GM21737 (cell line): ENCODE measurements around the gene CHIT1.

Experiments
- ATAC-seq: cut with Tn5 transposase; IDR thresholded peaks from one replicate; pipeline ENCODE4 v1.9.1; 2021; ENCODE audit warnings: mild to moderate bottlenecking, moderate library complexity; ENCODE audit not compliant: unreplicated experiment

Gene CHIT1

DNA sequence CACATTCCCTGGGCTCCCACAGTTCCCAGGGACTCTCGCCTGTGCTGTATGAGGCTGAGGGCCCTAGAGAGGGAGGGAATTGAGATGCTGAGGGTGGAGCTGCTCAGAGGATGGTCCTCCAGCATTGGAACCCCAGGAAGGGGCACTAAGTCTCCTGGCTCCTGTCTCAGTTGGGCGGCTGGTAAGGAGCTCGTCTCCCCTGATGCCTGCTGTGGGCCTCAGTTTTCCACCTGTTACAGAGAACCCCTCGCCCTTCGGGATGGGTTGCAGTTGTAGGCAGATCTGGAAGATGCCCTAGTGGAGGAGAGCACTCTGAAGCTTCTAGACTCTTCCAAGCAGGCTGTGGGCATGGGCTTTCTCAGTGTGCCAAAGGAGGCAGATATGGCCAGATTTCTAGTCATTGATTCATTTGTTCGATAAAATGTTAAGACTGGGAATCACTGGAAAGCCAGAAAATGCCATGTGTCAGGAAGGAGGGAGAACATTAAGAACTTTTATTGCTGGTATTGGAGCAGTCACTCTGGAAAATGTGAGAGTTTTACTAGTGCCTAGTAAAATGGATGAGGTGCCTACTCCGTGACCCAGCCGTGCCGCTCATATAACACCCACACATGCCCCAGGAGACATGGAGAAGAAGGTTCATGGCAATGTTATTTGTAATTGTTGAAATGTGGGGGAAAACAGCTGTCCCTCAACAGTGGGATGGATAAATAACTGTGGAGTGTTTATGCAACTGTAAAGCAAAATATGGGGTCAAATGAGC, 53.0 kb downstream of the CHIT1 start:
- no peak for ATAC-seq

DNA sequence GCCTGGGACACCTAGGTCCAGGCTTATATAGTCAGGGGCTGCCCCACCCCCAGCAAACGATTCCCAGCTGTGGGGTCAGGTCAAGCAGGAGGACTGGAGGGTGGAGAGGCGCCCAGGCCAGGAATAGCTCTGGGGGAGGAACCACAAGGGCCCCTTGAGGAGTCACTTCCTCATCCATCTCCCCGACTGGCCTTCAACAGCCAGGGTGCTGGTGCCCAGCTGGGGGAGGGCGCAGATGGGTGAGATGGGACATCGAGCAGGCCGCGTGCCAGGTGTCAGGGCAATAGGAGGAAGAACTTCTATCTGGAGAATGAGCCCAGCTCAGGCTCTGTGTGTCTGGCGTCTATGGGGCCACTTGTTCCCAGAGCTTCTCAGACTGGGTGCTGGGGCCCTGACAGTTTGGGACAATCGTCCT, 53.6 kb downstream of the CHIT1 start:
- no peak for ATAC-seq

DNA sequence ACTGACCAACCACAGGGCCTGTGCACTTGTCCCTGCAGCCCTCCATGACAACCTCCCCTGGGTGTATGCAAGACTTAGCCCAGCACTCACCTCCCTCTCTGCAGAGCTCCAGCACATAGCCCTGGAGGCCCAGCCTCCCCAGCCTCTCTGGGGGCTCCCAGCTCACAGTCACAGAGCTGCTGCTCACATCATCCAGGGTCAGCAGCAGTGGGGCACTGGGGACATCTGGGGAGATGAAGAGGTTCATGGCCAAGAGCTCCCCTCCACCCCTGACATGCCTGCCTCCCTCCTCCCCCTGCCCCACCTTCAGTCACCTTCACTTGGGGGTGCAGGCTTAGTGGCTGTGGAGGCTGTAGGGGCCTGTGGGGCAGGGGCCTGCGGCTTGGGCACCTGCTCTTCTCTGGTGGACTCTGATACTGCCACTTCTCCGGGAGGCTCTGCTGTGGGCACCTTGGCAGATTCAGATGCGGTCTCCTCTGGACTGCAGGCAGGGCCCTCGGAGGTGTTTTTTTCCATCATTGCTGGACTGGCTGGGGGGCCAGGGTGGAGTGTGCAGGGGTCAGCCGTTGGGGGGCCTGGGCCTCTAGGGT, 54.1 kb downstream of the CHIT1 start, which contains the start of gene MYBPH:
MYBPH (minus strand) TSS at position 590 of the 590 bp plus-strand sequence; CDS start at position 519, 71 bp downstream.
- ATAC-seq: no peak

DNA sequence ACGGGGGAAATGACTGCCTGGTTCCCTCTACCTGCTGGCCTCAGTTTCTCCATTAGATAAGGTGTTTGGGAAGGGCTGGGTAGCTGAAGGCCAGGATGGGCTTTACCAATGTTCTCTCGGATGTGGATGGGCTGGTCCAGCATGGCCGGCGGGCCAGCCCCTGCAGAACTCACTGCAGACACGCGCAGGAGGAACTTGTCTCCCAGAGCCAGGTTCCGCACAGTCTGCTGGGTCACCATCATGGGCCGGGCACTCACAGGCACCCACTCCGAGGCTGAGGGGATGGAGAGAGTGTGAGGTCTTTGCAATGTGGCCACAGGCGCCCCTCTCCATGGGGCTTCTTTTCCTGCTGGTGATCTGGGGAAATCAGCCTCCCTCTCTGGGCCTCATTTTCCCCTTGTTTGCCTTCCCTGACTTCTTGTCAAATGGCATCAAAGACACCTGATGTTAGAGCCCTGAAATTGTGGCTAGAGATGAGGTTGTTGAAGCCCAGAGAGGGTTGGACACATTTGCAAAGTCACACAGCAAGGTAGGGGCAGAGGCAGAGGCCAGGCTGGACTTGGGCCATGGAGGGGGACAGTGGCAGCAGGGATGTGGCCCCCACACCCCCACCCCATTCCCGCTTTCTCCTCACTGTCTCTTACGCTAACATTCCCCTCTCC, 55.0 kb downstream of the CHIT1 start:
- no peak for ATAC-seq

DNA sequence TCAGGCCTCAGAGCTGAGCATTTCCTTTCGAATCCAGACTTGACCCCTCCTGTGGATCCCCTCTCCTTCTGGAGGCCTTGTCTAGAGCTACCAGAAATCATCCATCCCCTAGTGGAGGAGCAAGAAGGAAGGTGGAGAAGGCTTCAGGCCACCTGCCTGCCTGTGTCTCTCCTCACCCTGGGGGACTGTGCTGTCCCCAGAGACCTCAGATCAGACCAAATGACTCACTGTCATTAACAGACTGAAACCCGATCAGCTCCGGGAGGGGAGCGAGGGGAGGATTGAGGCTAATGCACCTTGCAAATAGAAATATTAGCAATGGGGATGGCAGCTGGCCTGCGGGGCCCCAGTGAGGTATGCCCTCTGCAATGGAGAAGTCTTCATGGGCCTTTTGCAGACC, 55.9 kb downstream of the CHIT1 start:
- ATAC-seq: peak; percentile 87

DNA sequence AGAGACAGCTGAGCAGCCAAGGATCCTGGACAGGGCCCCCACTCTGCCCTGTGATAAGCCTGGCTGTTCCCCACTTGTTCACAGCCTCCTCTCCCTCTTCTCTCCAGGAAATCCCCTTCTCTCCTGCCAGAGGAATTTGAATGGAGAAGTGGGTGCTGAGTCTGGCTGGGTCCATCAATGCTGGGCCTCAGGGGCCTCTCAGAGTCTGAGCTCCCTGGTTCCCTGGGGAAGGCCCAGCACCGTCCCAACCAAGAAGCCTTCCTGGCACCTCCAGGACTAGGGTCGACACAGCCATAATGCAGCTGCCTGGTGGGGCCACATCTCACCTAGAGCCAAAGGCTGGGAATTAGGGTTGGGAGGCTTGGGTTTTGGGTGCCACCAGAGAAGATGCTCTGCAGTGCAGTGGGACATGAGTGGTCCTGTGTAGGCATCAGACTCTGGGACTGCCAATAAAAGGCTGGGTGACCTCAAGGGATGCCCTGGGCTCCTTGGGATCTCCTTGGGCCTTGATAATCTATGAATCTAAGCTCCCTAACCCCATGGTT, 56.4 kb downstream of the CHIT1 start:
- no peak for ATAC-seq

DNA sequence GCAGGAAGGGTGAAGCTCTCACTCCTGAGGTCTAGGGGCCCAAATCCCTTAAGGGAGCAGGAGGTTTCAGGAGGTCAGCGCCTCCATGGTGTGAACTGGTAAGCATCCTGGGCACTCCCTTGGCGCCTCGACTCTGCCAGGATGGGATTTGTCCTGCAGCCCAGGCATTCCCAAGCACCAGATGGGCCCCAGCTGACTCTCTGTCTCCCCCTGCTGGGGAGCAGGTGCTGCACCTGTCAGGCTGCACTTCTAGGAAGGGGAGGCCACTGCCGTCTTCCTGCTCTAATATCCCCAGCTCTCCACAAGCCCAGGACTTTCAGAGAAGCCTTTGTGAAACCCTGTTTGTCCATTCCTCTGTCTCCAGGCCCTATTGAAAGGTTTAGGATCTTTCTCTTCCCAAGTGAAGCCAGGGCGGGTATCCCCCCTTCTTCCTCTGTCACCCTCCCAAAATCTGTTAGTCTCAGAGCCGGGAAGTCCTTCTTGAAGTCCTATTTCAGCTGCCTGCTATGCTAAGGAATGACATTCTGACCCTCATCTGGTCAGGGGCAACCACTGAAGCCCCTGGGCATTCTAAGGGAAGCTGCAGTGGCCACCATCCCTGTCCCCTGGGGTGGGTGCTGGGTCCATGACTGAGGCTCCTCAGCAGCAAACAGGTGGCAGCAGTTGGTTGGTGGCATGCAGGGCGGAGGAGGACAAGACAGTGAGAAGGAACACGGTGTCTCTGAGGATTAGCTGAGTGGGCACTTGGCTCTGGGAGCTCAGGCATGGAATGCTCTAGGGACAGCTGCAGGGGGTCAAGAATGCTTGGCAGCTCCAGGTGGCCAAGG, 57.1 kb downstream of the CHIT1 start:
- no peak for ATAC-seq

DNA sequence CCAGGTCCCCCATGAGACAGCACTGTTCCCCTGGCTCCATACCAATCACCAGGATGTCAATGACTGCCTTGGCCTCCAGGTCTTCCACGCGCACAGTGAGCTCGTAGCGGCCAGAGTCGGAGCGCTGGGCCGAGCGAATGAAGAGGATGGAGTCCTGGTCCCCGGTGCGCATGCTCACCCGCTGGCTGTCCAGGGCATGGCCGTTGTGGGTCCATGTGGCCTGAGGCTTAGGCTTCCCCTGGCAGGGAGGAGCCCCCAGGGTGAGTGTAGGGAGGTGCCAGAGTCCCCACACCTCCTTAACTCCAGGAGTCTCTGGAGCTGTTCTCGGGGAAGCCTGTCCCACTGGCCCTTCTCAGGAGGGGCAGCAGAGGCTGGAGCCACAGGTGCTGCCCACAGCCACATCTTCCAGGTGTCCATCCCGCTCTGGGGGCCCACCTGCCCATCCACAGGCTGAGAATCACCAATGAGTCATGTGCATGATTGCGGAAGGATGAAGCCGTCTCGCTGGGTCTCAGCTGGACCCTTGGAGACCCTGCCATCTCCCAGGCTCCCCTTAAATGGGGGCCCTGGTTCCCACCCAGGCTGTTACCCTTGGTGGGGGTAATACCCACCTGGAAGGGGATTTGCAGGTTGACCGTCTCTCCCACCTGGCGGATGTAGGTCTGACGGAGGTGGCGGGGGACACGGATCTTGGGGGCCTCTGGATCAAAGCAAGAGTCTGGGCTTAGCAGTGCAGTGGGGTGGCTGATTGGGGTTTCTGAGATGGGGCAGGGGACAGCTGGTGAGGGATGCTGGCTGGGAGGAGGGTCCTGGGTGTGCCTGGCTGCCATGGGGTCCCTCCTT, 57.9 kb downstream of the CHIT1 start:
- no peak for ATAC-seq

DNA sequence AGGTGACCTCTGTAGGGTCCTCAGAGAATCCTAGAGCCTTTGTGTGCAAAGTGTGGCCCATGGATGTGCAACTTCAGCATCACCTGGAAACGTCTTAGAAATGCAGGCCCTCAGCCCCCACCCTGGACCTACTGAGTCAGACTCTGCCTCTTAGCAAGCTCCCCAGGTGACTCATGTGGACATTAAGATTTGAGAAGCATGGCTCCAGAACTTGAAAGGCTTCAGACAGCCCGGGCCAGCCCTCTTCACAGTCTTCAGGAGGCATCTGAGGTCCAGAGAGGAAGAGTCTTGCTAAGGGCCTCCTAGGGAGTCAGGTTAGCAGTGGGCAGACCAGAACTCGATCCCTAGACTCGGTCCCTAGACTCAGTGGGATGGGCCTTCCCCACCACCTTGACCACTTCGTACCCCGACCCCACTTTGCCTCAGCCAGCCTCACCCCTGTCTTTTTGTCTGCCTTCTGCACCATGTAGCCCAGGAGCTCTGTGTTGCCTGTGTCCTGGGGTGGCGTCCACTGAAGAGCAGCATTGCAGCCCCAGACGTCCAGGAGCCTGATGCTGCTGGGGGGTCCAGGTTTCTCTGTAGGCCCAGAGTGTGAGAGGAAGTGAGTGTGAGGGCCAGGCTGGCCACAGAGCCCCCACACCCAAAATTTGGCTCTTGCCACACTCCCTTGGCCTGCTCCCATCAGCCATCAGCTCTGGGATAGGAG, 58.7 kb downstream of the CHIT1 start:
- ATAC-seq: no peak

DNA sequence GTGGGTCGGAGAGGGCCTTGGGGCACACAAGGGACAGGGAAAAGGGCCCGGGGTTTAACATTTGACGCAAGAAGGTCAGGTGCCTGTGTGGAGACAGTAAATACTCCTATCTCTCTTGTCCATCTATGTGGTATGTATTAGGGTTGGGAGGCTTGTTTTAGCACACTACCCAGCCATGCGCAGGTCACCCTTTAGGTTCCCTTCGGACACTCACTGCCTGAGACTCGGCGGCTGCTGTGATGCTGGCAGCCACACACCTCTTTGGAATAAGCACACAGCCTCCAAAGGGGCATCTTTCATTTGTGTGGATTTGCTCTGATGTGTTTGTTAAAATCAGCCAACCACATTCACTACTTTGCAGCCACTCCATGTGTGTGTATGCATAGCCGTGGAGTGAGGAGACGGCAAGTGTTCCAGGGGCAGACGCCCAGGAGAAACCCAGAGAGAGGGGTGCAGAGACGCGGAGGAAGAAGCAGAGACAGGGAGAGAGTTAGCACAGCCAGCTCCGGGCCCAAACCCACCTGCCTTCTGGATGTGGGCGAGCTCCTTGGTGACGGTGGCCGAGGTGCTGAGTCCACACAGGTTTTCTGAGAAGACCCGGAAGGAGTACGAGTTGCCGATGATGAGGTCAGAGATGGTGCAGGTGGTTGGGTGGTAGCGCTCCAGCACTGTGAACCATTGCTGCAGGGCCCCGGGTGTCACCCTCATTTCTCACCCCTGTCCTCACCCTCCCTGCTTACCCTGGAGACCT, 59.5 kb downstream of the CHIT1 start:
- no peak for ATAC-seq

DNA sequence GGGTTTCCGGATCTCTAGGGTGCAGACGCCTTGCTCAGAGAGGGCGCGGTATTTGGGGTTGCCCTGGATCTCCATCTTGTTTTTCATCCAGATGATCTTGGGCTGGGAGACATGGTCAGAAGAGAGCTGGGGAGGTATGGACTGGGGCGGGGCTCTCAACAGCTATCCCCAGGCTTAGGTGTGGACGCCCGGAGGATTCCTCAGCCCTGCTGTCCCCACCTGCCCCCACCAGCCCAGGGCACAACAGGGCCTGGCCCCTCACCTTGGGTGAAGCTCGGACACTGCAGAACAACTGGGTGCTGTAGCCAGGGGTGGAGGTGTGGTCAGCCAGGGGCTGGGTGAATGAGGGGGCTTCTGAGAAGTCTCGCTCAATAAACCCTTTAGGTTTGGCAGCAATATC, 60.5 kb downstream of the CHIT1 start:
- ATAC-seq: no peak

DNA sequence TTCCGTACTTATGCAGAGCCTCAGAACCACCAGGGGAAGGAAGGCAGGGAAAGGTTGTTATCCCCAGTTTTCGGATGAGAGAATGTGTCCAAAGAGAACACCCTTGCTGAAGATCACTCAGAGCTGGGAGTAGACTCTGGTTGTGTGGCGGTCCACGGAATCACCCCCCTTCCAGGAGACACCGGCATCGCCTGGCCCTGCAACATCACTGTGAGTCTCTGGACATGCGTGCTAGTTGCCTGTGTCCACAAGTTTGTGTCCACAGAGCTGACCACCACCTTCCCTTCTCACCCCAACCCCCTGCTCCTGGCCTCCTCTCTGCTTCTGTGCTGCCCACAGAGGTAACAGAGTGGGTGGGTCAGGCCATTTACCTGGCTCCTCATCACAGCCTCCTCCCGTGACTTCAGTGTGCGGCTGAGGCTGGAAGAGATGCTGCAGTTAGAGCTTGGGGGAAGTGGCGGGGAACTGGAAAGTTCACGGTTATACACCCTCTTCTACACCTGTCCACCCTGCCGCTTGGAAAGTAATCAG, 61.2 kb downstream of the CHIT1 start:
- no peak for ATAC-seq

DNA sequence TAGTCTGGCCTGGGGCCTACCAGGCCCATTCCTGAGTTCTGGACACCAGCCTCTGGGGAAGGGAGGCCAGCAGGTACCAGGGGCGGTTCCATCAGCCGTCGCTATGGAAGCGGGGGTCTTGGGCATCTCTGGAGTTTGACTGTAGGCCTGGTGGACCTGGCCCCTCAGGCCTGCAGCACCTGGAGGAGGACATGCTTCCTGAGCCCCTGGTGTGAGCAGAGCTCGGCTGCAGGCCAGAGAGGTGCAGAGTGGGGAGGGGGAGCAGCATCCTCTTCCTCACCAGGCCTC, 61.6 kb downstream of the CHIT1 start:
- no peak for ATAC-seq

DNA sequence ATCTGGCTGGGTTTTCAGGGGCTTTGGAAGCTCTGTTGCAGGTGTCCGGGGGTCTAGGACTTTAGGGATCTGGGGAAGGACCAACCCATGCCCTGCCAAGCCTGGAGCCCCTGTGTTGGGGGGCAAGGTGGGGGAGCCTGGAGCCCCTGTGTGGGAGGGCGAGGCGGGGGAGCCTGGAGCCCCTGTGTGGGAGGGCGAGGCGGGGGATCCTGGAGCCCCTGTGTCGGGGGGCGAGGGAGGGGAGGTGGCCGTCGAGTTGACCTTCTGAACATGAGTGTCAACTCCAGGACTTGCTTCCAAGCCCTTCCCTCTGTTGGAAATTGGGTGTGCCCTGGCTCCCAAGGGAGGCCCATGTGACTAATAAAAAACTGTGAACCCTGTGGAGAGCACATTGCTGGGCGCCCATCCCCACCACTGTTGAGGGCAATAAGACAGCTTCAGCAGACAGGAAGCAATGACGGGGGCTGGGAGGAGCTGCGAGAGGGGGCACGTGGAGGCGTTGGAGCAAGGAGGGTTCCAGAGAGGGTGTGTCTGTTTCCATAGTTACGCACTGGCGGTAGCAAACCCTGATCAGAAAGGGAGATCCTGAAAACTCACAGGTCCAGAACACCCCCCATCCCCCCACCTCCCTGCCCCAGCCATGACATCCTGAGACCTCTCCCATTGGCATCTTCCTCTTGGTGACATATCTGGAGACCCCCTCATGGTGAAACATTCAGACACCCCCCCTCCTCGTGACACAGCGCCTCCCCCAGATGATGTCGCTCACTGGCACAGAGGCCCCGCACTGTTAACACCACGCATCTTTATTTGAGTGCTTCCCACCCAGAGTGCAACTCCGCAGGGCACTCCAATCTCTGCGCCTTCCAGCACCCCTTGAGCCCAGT, 62.2 kb downstream of the CHIT1 start:
- ATAC-seq: no peak

DNA sequence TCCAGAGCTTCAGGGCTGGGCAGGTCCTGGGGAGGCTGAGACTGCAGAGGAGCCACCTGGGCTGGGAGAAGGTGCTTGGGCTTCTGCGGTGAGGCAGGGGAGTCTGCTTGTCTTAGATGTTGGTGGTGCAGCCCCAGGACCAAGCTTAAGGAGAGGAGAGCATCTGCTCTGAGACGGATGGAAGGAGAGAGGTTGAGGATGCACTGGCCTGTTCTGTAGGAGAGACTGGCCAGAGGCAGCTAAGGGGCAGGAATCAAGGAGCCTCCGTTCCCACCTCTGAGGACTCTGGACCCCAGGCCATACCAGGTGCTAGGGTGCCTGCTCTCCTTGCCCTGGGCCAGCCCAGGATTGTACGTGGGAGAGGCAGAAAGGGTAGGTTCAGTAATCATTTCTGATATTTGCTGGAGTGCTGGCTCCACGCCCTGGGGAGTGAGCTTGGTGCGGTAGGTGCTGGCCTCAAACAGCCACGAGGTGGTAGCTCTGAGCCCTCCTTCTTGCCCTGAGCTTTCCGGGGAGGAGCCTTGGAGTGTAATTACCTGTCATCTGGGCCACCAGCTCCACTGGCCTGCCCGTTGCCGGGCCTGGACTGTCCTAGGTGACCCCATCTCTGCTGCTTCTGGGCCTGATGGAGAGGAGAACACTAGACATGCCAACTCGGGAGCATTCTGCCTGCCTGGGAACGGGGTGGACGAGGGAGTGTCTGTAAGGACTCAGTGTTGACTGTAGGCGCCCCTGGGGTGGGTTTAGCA, 63.1 kb downstream of the CHIT1 start:
- ATAC-seq: no peak
